IMR-90 (cell line): ENCODE data around the gene FBXO22.

Experiments used
- BHLHE40 ChIP-seq: fragments of 150-350 bp; IDR thresholded peaks from 2 replicates; pipeline ENCODE4 v1.6.1; 2016; ENCODE audit warnings: mild to moderate bottlenecking, low read depth, low read length
- CTCF ChIP-seq: conservative IDR thresholded peaks from 2 replicates; pipeline ENCODE4 v1.5.1; 2012; ENCODE audit warnings: mild to moderate bottlenecking, low read depth, low read length, improper control_type of control experiment
- ELK1 ChIP-seq: fragments of 150-350 bp; IDR thresholded peaks from 2 replicates; pipeline ENCODE4 v1.6.1; 2016; ENCODE audit warnings: low read depth, mild to moderate bottlenecking, low read length, moderate library complexity, borderline replicate concordance
- MAFK ChIP-seq: IDR thresholded peaks from 2 replicates; pipeline ENCODE4 v1.6.1; 2012; ENCODE audit warnings: low read depth, low read length, improper control_type of control experiment
- MAZ ChIP-seq: IDR thresholded peaks from 2 replicates; pipeline ENCODE4 v1.6.1; 2012; ENCODE audit warnings: low read depth, mild to moderate bottlenecking, low read length, improper control_type of control experiment, moderate library complexity, borderline replicate concordance
- POLR2A ChIP-seq: IDR thresholded peaks from 2 replicates; pipeline ENCODE4 v1.6.1; 2012; ENCODE audit warnings: mild to moderate bottlenecking, low read depth, low read length
- SMC3 ChIP-seq: fragments of 150-350 bp; IDR thresholded peaks from 2 replicates; pipeline ENCODE4 v1.6.1; 2016; ENCODE audit warnings: low read depth, mild to moderate bottlenecking, antibody characterized with exemption, low read length, moderate library complexity

- TF ChIP-seq SMC3 (no peak), BHLHE40 (no peak), POLR2A (no peak), CTCF (no peak), MAZ (no peak), MAFK (no peak), ELK1 (no peak)
These were observed 34.2 kb upstream of the FBXO22 start for GRCh38 chr15:75869446-75869845.
